Neuron (in vitro differentiated cells): ENCODE measurements around the gene TRAF4.
"Not testable (repeated sequence)": the region's sequence is repeated elsewhere in the genome, so short reads cannot be mapped to it uniquely, and the experiment has no call there.

Source experiments
- H2AFZ ChIP-seq: one replicate; pipeline ENCODE4 v1.6.1; 2013; ENCODE audit warnings: low read depth, mild to moderate bottlenecking, inconsistent platforms, low read length, moderate library complexity
- H3K27me3 ChIP-seq: one replicate; pipeline ENCODE4 v1.6.1; 2013; ENCODE audit warnings: low read length; ENCODE audit not compliant: insufficient read depth
- H3K36me3 ChIP-seq: one replicate; pipeline ENCODE4 v1.6.1; 2013; ENCODE audit warnings: low read length; ENCODE audit not compliant: insufficient read depth
- H3K4me1 ChIP-seq: one replicate; pipeline ENCODE4 v1.6.1; 2013; ENCODE audit warnings: low read length; ENCODE audit not compliant: insufficient read depth
- H3K4me3 ChIP-seq: 2 replicates; pipeline ENCODE4 v1.5.1; 2013; ENCODE audit warnings: mild to moderate bottlenecking, low read length, moderate library complexity
- H3K9me3 ChIP-seq: one replicate; pipeline ENCODE4 v1.6.1; 2013; ENCODE audit warnings: low read length

The TRAF4 gene

GRCh38 chr17:28783161-28783560, 39.4 kb downstream of the TRAF4 start:
- no peak overlapping the region for H3K4me3 ChIP-seq
- H3K9me3 ChIP-seq, result peaks cover 2% of the 10 kb centered on the region
- H3K4me1 ChIP-seq, result no peaks in the 10 kb centered on the region
- no peaks in the 10 kb centered on the region for H3K36me3 ChIP-seq
- H2AFZ ChIP-seq, result no peak overlapping the region
- H3K27me3 ChIP-seq, result no peaks in the 10 kb centered on the region

- Histone ChIP-seq H3K36me3 (peaks cover 3% of the 10 kb centered on the region), H3K4me1 (no peaks in the 10 kb centered on the region), H3K9me3 (no peaks in the 10 kb centered on the region), H3K4me3 (no peak overlapping the region), H2AFZ (no peak overlapping the region), H3K27me3 (no peaks in the 10 kb centered on the region)
These were observed 44.3 kb downstream of the TRAF4 start for GRCh38 chr17:28788100-28788499.

- H2AFZ ChIP-seq, result no peak overlapping the region
- H3K4me1 ChIP-seq, result no peaks in the 10 kb centered on the region
- H3K4me3 ChIP-seq, result no peak overlapping the region
- H3K9me3 ChIP-seq, result no peaks in the 10 kb centered on the region
- H3K27me3 ChIP-seq, result no peaks in the 10 kb centered on the region
- H3K36me3 ChIP-seq, result peaks cover 3% of the 10 kb centered on the region
These were observed 49.3 kb downstream of the TRAF4 start for GRCh38 chr17:28792877-28793661.

- not testable (repeated sequence) for H3K4me3 ChIP-seq, H3K9me3 ChIP-seq, H3K36me3 ChIP-seq, H2AFZ ChIP-seq, H3K4me1 ChIP-seq, H3K27me3 ChIP-seq
These were observed 51.1 kb downstream of the TRAF4 start for GRCh38 chr17:28794846-28795441.

- H3K9me3 ChIP-seq, result no peaks in the 10 kb centered on the region
- H3K27me3 ChIP-seq, result no peaks in the 10 kb centered on the region
- peaks cover 2% of the 10 kb centered on the region for H3K36me3 ChIP-seq
These were observed 52.3 kb downstream of the TRAF4 start for GRCh38 chr17:28796062-28796461.

More at GRCh38 chr17:28796062-28796461, 52.3 kb downstream of the TRAF4 start:
- H3K4me3 ChIP-seq, result no peak overlapping the region
- H3K4me1 ChIP-seq, result no peaks in the 10 kb centered on the region
- H2AFZ ChIP-seq, result no peak overlapping the region
